H1 (cell line): ENCODE data around the gene CALML4. TPM values are rescaled to one million over a fixed set of nuclear protein-coding genes. Genes with fewer than 3 reads are reported as not detected.

Experiments used
- CTCF ChIA-PET: fragments of 300-600 bp; sonication (Branson Sonifier 250); formaldehyde crosslinking; loops from one replicate; lab custom pipeline; 2021; ENCODE audit not compliant: partially characterized antibody; lab: Charles Lee
- POLR2A ChIA-PET: fragments of 300-600 bp; sonication (Branson Sonifier 250); formaldehyde crosslinking; loops from one replicate; lab custom pipeline; 2021; ENCODE audit warnings: inconsistent platforms; ENCODE audit not compliant: partially characterized antibody; lab: Charles Lee
- DNase-seq, 2 experiments: peaks; one replicate each; pipeline versions ENCODE4 v3.0.0 to v3.0.0-alpha.2; 2010 to 2022; ENCODE audit warnings: low spot score in 2 of 2, low read depth in 1 of 2, mixed read lengths in 1 of 2
- FAIRE-seq: peaks from 2 replicates; lab custom pipeline; 2011; peaks lifted over from hg19 to GRCh38; lab: Jason Lieb, UNC
- H2AFZ ChIP-seq: 2 replicates; pipeline ENCODE4 v1.8.1; 2012; ENCODE audit warnings: low read length, inconsistent platforms
- H2AK5ac ChIP-seq: 2 replicates; pipeline ENCODE4 v1.6.1; 2013; ENCODE audit warnings: low read depth, low read length
- H2BK120ac ChIP-seq: replicated peaks from 2 replicates; pipeline ENCODE3; 2013; ENCODE audit warnings: low read depth, low read length, inconsistent platforms
- H2BK12ac ChIP-seq: 2 replicates; pipeline ENCODE4 v1.6.1; 2013; ENCODE audit warnings: low read depth, low read length
- H2BK15ac ChIP-seq: 2 replicates; pipeline ENCODE4 v1.6.1; 2013; ENCODE audit warnings: low read length
- H2BK20ac ChIP-seq: 2 replicates; pipeline ENCODE4 v1.6.1; 2013; ENCODE audit warnings: low read length
- H2BK5ac ChIP-seq: 2 replicates; pipeline ENCODE4 v1.6.1; 2013; ENCODE audit warnings: low read depth, low read length
- H3K14ac ChIP-seq: 2 replicates; pipeline ENCODE4 v1.6.1; 2013; ENCODE audit warnings: inconsistent platforms; ENCODE audit not compliant: insufficient read length
- H3K18ac ChIP-seq: 2 replicates; pipeline ENCODE4 v1.6.1; 2013; ENCODE audit warnings: low read length; ENCODE audit errors: extremely low read depth
- H3K23ac ChIP-seq: 2 replicates; pipeline ENCODE4 v1.6.1; 2013; ENCODE audit warnings: inconsistent platforms; ENCODE audit not compliant: insufficient read length
- H3K23me2 ChIP-seq: 2 replicates; pipeline ENCODE4 v1.6.1; 2013; ENCODE audit warnings: low read depth, low read length
- H3K27ac ChIP-seq: 2 replicates; pipeline ENCODE4 v1.6.1; 2011; ENCODE audit warnings: low read depth, low read length, inconsistent platforms
- H3K27me3 ChIP-seq, 4 experiments: replicated peaks in 1 of 4; 1 replicate in 1 of 4; 2 replicates in 3 of 4; pipeline versions ENCODE4 v1.6.1 to v1.8.1; 2011 to 2013; ENCODE audit warnings: low read length in 3 of 4, mild to moderate bottlenecking in 3 of 4, inconsistent platforms in 2 of 4, mixed read lengths in 2 of 4, moderate library complexity in 1 of 4; ENCODE audit not compliant: control insufficient read depth in 3 of 4, insufficient read depth in 3 of 4; ENCODE audit errors: extremely low read depth in 1 of 4
- H3K36me3 ChIP-seq, 4 experiments: 2 replicates each; pipeline versions ENCODE4 v1.6.1 to v1.8.1; 2011 to 2013; ENCODE audit warnings: mild to moderate bottlenecking in 4 of 4, low read length in 3 of 4, moderate library complexity in 2 of 4, control low read depth in 1 of 4, inconsistent platforms in 1 of 4; ENCODE audit not compliant: insufficient read depth in 4 of 4, control insufficient read depth in 2 of 4
- H3K4ac ChIP-seq: replicated peaks from 2 replicates; pipeline ENCODE3; 2013; ENCODE audit warnings: low read length, low read depth, mixed read lengths, inconsistent platforms; ENCODE audit not compliant: insufficient read length
- H3K4me1 ChIP-seq, 4 experiments: replicated peaks in 1 of 4; 1 replicate in 1 of 4; 2 replicates in 3 of 4; pipeline versions ENCODE4 v1.6.1 to v1.8.1; 2011 to 2013; ENCODE audit warnings: low read length in 3 of 4, inconsistent platforms in 2 of 4, mixed read lengths in 1 of 4; ENCODE audit not compliant: insufficient read depth in 4 of 4, control insufficient read depth in 3 of 4
- H3K4me2 ChIP-seq, 2 experiments: 2 replicates each; pipeline versions ENCODE4 v1.6.1 to v1.8.1; 2011 to 2013; ENCODE audit warnings: low read depth in 2 of 2, low read length in 2 of 2, control low read depth in 1 of 2, inconsistent platforms in 1 of 2, mild to moderate bottlenecking in 1 of 2; ENCODE audit not compliant: insufficient read depth in 1 of 2
- H3K4me3 ChIP-seq, 4 experiments: fragments of 200-600, 300-600 bp in 1 of 4; sonication (generic), shearing (Covaris generic), sonication (Bioruptor Twin) in 1 of 4; 2 replicates each; pipeline versions ENCODE4 v1.5.1 to v1.8.1; 2011 to 2016; ENCODE audit warnings: low read length in 4 of 4, low read depth in 3 of 4, control low read depth in 2 of 4, inconsistent platforms in 2 of 4, mild to moderate bottlenecking in 2 of 4, mixed read lengths in 1 of 4, moderate library complexity in 1 of 4; ENCODE audit not compliant: insufficient read depth in 2 of 4; ENCODE audit errors: extremely low read depth in 1 of 4
- H3K56ac ChIP-seq: replicated peaks from 2 replicates; pipeline ENCODE3; 2013; ENCODE audit warnings: low read depth, mild to moderate bottlenecking, mixed read lengths, low read length, inconsistent platforms; ENCODE audit not compliant: insufficient read length
- H3K79me1 ChIP-seq: 2 replicates; pipeline ENCODE4 v1.6.1; 2013; ENCODE audit warnings: low read depth, low read length, control low read depth
- H3K79me2 ChIP-seq, 2 experiments: 2 replicates each; pipeline versions ENCODE4 v1.6.1 to v1.8.1; 2012 to 2013; ENCODE audit warnings: low read length in 2 of 2, mild to moderate bottlenecking in 2 of 2, inconsistent platforms in 1 of 2; ENCODE audit not compliant: insufficient read depth in 2 of 2, control insufficient read depth in 1 of 2
- H3K9ac ChIP-seq, 4 experiments: replicated peaks in 1 of 4; 1 replicate in 1 of 4; 2 replicates in 3 of 4; pipeline versions ENCODE4 v1.6.1 to v1.8.1; 2011 to 2013; ENCODE audit warnings: low read depth in 3 of 4, low read length in 3 of 4, control low read depth in 2 of 4, mild to moderate bottlenecking in 2 of 4, moderate library complexity in 2 of 4, inconsistent platforms in 1 of 4; ENCODE audit errors: extremely low read depth in 1 of 4
- H3K9me3 ChIP-seq, 2 experiments: 2 replicates each; pipeline versions ENCODE4 v1.6.1 to v1.8.1; 2012 to 2013; ENCODE audit warnings: mild to moderate bottlenecking in 2 of 2, moderate library complexity in 2 of 2, control low read depth in 1 of 2, inconsistent platforms in 1 of 2, low read depth in 1 of 2, low read length in 1 of 2, mixed read lengths in 1 of 2; ENCODE audit not compliant: insufficient read depth in 2 of 2
- H4K20me1 ChIP-seq, 2 experiments: replicated peaks in 1 of 2; 2 replicates each; pipeline versions ENCODE3 to v1.8.1; 2011 to 2013; ENCODE audit warnings: inconsistent platforms in 2 of 2, low read length in 2 of 2, mild to moderate bottlenecking in 1 of 2; ENCODE audit not compliant: insufficient read depth in 2 of 2, control insufficient read depth in 1 of 2
- H4K5ac ChIP-seq: 2 replicates; pipeline ENCODE4 v1.6.1; 2013; ENCODE audit warnings: low read length, low read depth, mixed read lengths, inconsistent platforms; ENCODE audit not compliant: insufficient read length
- H4K8ac ChIP-seq: 2 replicates; pipeline ENCODE4 v1.8.0; 2013; ENCODE audit warnings: mild to moderate bottlenecking, moderate library complexity, low read length, inconsistent platforms; ENCODE audit not compliant: insufficient read depth; ENCODE audit errors: extremely low read depth
- H4K91ac ChIP-seq: replicated peaks from 2 replicates; pipeline ENCODE3; 2013; ENCODE audit warnings: low read length, mixed read lengths, inconsistent platforms; ENCODE audit not compliant: insufficient read length
- ATF2 ChIP-seq: IDR thresholded peaks from 2 replicates; pipeline ENCODE4 v1.6.1; 2012; ENCODE audit warnings: low read length, inconsistent platforms
- BCL11A ChIP-seq, 2 experiments: IDR thresholded peaks; one replicate each; pipeline ENCODE4 v1.6.1; 2011; ENCODE audit warnings: low read depth in 2 of 2, low read length in 2 of 2, mild to moderate bottlenecking in 2 of 2
- CEBPB ChIP-seq: IDR thresholded peaks from 2 replicates; pipeline ENCODE4 v1.6.1; 2012; ENCODE audit warnings: low read depth, low read length
- HDAC2 ChIP-seq, 2 experiments: fragments of 300-600 bp in 1 of 2; sonication (generic) in 1 of 2; IDR thresholded peaks; 2 replicates each; pipeline ENCODE4 v1.6.1; 2011 to 2012; ENCODE audit warnings: low read depth in 2 of 2, low read length in 2 of 2, mild to moderate bottlenecking in 2 of 2, moderate library complexity in 2 of 2, borderline replicate concordance in 1 of 2, inconsistent platforms in 1 of 2
- KDM4A ChIP-seq: IDR thresholded peaks from one replicate; pipeline ENCODE4 v1.7.1; 2012; ENCODE audit warnings: low read depth, mild to moderate bottlenecking, moderate library complexity, low read length, inconsistent platforms; ENCODE audit not compliant: severe bottlenecking
- MAX ChIP-seq: IDR thresholded peaks from 2 replicates; pipeline ENCODE4 v1.6.1; 2012; ENCODE audit warnings: inconsistent platforms
- PHF8 ChIP-seq: fragments of 200-600 bp; sonication (generic); conservative IDR thresholded peaks from 2 replicates; pipeline ENCODE4 v1.7.1; 2012; ENCODE audit warnings: low read depth, mild to moderate bottlenecking, inconsistent platforms, low read length, moderate library complexity
- SIX5 ChIP-seq: IDR thresholded peaks from 2 replicates; pipeline ENCODE4 v1.6.1; 2011; ENCODE audit warnings: mild to moderate bottlenecking, low read depth, low read length
- WGBS, 2 experiments: shearing (Covaris generic) in 1 of 2; methylation state at CpG; one replicate each; pipeline versions ENCODE4 v1.1.6 to v1.1.7; 2013 to 2015; ENCODE audit warnings: low lambda C conversion rate in 2 of 2, mixed read lengths in 2 of 2, inconsistent platforms in 1 of 2, low coverage in 1 of 2, missing lambda C conversion rate in 1 of 2; ENCODE audit not compliant: insufficient replicate concordance in 2 of 2, insufficient coverage in 1 of 2, insufficient read length in 1 of 2; ENCODE audit errors: extremely low coverage in 1 of 2, missing lambda C conversion rate in 1 of 2; 5-methylcytosine and 5-hydroxymethylcytosine counted together
- polyA plus RNA-seq, 7 experiments: library from polyadenylated mRNA; depleted of rRNA in 3 of 7; stranded (reverse) in 5 of 7; unstranded in 2 of 7; fragments of >200 nt in 5 of 7; fragments of 200-250 nt in 2 of 7; gene quantifications; 1 replicate in 5 of 7; 2 replicates in 1 of 7; 4 replicates in 1 of 7; pipeline versions ENCODE4 v1.2.1 to v1.2.3, GENCODE V29; 2011 to 2013; ENCODE audit warnings: missing spikeins in 2 of 7, mixed read lengths in 2 of 7
- total RNA-seq: library from RNA; stranded (reverse); fragmentation: NEBNext Ultra II Directional; extraction: Animal tissue kit (Norgen Biotek cat#: 25700); gene quantifications from 2 replicates; pipeline ENCODE4 v1.2.1, GENCODE V29; 2021

CALML4 gene
- total and polyA plus RNA-seq, 2 of the 8 experiments (the other 6 are each of a cell fraction or from before 2014, with no cell fraction given) = 3.8 to 12.5 TPM

- FAIRE-seq (no peak), DNase-seq (no peak)
- Histone ChIP-seq H3K23ac (no peak overlapping the region), H3K9me3 (no peaks in the 10 kb centered on the region), H3K27ac (no peak overlapping the region), H3K27me3 (no peaks in the 10 kb centered on the region), H3K9ac (no peak overlapping the region), H3K14ac (no peak overlapping the region), H4K5ac (no peak overlapping the region), H3K23me2 (no peaks in the 10 kb centered on the region), H3K4me1 (peaks cover 0 to 16% (median under 1%) of the 10 kb centered on the region in 4 experiments; a peak in 5 of 7 replicates), H2BK15ac (no peak overlapping the region), H2BK120ac (no peak overlapping the region), H3K4ac (no peak overlapping the region), H2BK12ac (no peak overlapping the region), H3K79me2 (peaks cover 4 to 65% of the 10 kb centered on the region in 2 experiments; a peak in 3 of 4 replicates), H3K56ac (no peak overlapping the region), H4K91ac (no peak overlapping the region), H3K4me2 (no peak overlapping the region), H3K79me1 (peaks cover 15% of the 10 kb centered on the region), H3K4me3 (no peak overlapping the region), H2BK5ac (no peak overlapping the region), H3K36me3 (peaks cover 3 to 18% (median 9%) of the 10 kb centered on the region in 4 experiments; a peak in 6 of 8 replicates), H4K20me1 (peaks cover 10 to 26% of the 10 kb centered on the region in 2 experiments), H3K18ac (no peak overlapping the region), H2AFZ (no peak overlapping the region), H4K8ac (no peak overlapping the region), H2AK5ac (no peak overlapping the region), H2BK20ac (no peak overlapping the region)
- POLR2A ChIA-PET = interaction anchor here (2.4 to 6.0 kb wide), 2 partner anchors 10 to 15 kb away, joined by 11 to 38 read pairs; partner anchors contain the start of gene CLN6
- CTCF ChIA-PET = interaction anchor here (0.9 kb wide), 1 partner anchor 38 kb away, joined by 3 read pairs; no protein-coding TSS in a partner anchor
- 95% methylated on average over 13 of the region's 17 CpGs; no CpG with 5 or more reads in 1 of the 2 experiments for WGBS, 2 experiments
- TF ChIP-seq SIX5 (no peak), KDM4A (no peak), HDAC2 (IDR thresholded peaks at IDR 0.05; ENCODE audit: borderline replicate concordance in 1 of 2, low read depth in 2 of 2, low read length in 2 of 2) (no peak), PHF8 (no peak), BCL11A (IDR thresholded peaks at IDR 0.05; ENCODE audit: low read depth in 2 of 2, low read length in 2 of 2) (no peak), MAX (no peak), CEBPB (no peak), ATF2 (no peak)
Measured at GRCh38 chr15:68213991-68214837, 9.1 kb upstream of the CALML4 start.
